CMK (cell line): Measurements from ENCODE around the gene PIGU.

ENCODE experiments used
- DNase-seq: peaks from one replicate; pipeline ENCODE4 v3.0.0-alpha.2; 2010; ENCODE audit warnings: low read depth

The PIGU gene

GRCh38 chr20:34557936-34558319, 119.0 kb downstream of the PIGU start:
- no peak for DNase-seq

DNA sequence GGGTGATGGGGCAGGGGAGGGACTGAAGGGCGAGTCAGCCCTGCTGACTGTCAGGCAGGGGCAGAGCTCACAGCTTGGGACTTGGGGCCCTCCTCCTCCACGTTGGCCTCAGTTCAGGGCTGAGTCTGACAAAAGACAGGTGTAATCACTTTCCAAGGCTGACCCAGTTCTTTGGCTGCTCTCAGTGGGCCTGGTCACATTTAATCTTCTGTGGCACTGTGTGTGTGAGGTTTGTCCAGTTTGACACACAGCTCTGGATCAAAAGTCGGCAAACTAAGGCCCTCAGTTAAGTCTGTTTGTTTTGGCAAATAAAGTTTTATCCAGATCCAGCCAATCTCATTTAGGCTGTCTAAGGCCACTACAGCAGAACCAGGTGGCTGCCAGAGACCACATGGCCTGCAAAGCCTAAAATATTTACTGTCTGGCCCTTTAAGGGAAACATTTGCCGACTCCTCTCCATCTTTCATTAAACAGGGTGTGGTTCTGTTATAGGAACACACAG, 123.5 kb downstream of the PIGU start:
- DNase-seq = no peak

- no peak for DNase-seq
Observed at GRCh38 chr20:34552569-34552968, 124.3 kb downstream of the PIGU start.

GRCh38 chr20:34549929-34550305, 127.0 kb downstream of the PIGU start:
- no peak for DNase-seq

GRCh38 chr20:34549291-34549928, 127.5 kb downstream of the PIGU start:
- no peak for DNase-seq

DNA sequence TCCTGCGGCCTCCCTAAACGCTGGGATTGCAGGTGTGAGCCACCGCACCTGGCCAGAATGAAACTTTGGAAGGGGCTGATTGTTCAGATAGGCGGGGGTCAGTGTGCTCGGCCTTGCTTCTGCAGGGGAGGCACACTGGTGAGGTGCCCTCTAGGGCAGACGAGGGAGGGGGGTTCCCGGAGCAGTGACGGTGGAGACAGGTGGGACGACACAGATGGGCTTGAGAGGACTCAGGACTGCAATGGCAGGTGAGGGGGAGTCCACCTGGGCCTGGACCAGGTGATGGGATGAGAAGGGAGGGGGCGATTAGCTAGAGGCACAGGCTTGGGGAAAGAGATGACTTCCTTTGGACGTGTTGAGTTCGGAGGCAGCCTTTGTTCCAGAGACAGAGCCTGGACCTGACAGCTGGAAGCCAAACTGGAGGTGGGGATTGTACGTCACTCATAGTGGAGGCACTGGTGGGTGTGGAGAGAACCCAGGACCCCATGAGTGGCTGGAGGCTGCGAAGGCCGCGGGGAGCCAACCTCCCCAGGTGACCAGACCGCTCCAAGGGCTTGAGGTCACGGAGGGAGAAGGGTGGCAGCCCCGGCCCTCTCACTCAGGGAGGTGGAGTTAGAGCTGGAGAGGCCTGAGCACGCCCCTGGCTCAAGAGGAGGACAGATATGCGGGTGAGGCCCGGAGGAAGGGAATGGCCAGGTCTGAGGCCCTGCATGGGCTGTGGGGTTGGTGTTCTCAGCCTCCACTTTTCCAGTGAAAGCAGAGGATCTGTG, 128.9 kb downstream of the PIGU start:
- DNase-seq = no peak

GRCh38 chr20:34546751-34547181, 130.1 kb downstream of the PIGU start:
- no peak for DNase-seq

DNA sequence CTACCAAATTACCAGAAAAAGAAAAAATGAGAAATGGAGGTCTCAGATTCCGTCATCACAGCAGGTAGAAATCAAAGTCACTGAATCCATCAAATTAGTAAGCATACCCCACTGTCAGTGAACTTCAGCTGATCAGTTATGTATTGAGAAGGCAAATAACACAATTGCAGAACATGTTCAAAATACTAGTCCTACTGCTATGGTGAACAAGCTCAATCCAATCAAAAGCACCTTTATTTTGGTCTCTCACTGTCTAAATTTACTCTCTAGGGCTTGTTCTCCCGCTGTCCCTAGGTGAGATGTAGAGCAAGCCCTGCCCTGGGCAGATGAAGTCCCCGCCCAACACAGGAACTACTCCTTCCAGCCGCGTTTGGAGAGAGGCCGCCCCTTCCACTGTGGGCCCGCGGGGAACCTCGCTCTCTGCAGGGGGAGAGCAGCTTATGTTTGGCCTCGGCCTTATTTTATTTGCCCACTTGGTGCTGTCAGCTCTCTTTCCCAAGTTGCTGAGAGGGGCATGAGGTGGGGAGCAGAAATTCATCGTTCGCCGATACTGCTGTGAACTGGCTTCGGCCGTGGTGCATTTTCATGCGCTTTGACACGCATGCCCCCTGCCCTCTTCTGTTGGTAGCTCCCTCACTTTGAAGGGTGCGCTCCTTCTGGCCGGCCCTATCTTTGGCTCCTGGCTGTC, 132.6 kb downstream of the PIGU start:
- no peak for DNase-seq

- DNase-seq = no peak
Observed at GRCh38 chr20:34543463-34544056, 133.3 kb downstream of the PIGU start.

DNA sequence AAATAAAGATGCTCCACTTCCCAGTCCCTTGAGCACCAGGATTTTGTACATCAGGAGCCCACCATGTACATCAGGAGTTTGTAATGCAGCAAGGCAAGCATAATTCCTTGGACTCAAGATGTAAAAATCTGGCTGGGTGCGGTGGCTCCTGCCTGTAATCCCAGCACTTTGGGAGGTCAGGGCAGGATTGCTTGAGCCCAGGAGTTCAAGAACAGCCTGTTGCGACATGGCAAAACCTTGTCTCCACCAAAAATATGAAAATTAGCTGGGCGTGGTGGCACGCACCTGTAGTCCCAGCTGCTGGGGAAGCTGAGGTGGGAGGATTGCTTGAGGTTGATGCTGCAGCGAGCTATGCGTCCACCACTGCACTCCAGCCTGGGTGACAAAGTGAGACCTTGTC, 134.5 kb downstream of the PIGU start:
- no peak for DNase-seq

GRCh38 chr20:34541917-34542316, 135.0 kb downstream of the PIGU start:
- no peak for DNase-seq

GRCh38 chr20:34541264-34541901, 135.5 kb downstream of the PIGU start:
- no peak for DNase-seq

GRCh38 chr20:34540596-34541263, 136.2 kb downstream of the PIGU start:
- no peak for DNase-seq

GRCh38 chr20:34539756-34540155, 137.1 kb downstream of the PIGU start:
- no peak for DNase-seq

DNA sequence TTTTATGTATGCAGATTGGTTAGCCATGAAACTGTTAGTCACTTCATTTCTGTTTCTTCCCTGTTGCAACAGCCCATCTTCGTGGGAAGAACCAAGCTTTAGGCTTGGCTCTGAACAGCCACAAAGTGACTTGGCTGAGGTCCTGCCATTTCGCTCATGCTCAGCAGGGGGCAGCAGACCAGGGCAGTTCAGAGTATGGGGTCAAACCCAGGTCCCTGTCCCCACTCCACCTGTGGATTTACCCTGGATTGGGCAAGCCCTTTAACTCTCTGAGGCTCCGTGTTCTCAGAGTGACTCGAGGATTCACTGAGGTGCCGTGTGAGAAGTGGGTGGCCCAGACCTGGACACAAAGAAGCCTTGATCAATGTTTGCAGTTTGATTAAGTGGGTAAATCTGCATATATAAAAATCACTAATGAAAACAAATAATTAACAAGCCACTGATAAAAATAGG, 138.2 kb downstream of the PIGU start:
- DNase-seq = no peak

- no peak for DNase-seq
Observed at GRCh38 chr20:34537651-34538050, 139.2 kb downstream of the PIGU start.

- DNase-seq = no peak
Observed at GRCh38 chr20:34536798-34537394, 140.0 kb downstream of the PIGU start.

GRCh38 chr20:34535857-34536256, 141.0 kb downstream of the PIGU start:
- DNase-seq = no peak

DNA sequence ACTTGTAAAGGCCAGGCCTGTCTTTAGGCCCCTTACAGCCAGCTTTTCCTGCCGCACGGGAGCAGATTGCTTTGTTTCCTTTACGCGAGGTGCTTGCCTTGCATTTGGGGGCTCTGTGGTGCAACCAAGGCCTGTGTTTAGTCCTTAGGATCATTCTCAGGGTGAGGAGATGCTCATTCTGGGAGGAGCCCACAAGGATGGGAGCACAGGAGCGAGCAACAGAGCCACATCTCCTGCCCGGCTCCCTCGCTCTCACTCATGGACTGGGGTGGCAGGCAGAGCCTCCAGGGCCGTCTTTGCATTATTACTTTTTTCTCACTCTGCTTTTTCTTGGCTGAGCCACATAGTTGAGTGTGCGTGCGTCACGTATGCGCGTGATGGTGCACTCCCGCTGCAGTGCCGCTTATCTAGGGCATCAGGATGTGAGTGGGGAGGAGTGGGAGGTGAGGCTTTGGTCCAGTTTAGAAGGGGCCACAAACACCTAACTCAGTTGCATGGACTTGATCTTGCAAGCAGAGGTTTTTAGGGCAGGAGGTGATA, 141.5 kb downstream of the PIGU start:
- no peak for DNase-seq

DNA sequence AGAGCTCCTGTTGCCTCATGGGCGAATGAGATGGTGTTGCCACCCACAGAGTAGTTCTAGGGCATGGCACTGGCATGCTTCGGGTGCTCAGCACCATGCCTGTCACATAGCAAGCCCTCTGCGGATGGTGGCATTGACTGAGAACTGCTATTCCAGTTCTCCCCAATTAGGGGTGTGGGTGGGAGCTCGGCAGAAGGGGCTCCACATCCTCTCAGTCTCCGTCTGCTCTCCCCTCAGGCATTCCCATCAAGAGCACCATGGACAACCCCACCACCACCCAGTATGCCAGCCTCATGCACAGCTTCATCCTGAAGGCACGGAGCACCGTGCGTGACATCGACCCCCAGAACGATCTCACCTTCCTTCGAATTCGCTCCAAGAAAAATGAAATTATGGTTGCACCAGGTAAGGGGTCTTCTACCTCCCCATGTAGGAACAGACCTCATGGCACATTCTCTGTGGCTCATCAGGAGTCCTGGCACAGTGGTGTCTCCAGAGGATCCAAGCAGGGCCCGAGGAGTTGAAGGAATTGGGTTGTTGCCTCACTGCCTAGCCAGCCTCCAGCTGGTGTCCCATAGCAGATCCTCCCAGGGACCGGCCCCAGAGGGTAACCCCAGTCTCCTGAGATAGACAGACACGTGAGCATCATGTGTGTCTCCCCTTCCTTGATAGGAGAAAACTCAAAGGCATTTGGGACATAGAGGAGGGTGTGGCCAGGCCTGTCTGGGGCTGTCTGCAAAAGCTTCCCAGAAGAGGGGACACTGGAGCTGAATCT, 142.3 kb downstream of the PIGU start:
- DNase-seq = no peak
